Measurements from ENCODE around the gene TMED9. TPM values are rescaled to one million over a fixed set of nuclear protein-coding genes. Genes with fewer than 3 reads are reported as not detected.

TMED9 gene
- total RNA-seq, 4 donors from 2014 or later, result 96.5 to 141 (median 119) TPM

DNA sequence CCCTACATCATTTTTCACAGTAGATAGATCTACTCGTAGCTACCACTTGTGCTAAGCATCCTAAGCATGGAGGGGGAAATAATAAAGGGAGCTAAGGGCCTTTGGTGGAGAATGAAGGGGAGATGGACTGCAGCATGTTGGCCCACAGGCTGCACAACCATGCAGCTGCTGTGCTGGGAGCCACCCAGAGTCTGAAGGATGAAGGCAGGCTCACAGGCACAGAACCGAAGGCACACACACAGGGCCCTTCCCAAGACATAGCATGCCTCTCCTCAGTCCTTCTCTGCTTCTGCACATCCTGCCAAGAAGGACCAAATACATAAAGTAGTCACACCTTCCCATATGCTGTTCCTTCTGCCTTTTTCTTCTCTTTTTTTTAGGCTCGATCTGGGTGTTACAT, 44.3 kb upstream of the TMED9 start:
- intact Hi-C loops (cut with DNase I), result no loop called here
- WGBS, 2 donors, result 61% methylated on average over 3 of the region's 3 CpGs
- H3K27me3 ChIP-seq, result no peaks in the 10 kb centered on the region
- no peak for DNase-seq
- H3K4me1 ChIP-seq, result peaks cover 34 to 98% (median 50%) of the 10 kb centered on the region in 3 donors
- peak overlapping the region in 3 of 4 donors; percentile 46 to 57 (median 55) for H3K27ac ChIP-seq
- TF ChIP-seq POLR2A (IDR thresholded peaks at IDR 0.05), result no peak
- TF ChIP-seq CTCF (IDR thresholded peaks at IDR 0.05), result no peak
- H3K4me3 ChIP-seq, result no peak overlapping the region
- peaks cover 0 to 27% (median 0%) of the 10 kb centered on the region in 3 donors for H3K36me3 ChIP-seq
- H3K9me3 ChIP-seq, result no peaks in the 10 kb centered on the region

- Histone ChIP-seq H3K9me3 (no peaks in the 10 kb centered on the region), H3K4me3 (no peak overlapping the region), H3K36me3 (peaks cover 0 to 23% (median 0%) of the 10 kb centered on the region in 3 donors), H3K27ac (peak overlapping the region in 3 of 4 donors; percentile 14 to 57 (median 46)), H3K27me3 (no peaks in the 10 kb centered on the region), H3K4me1 (peaks cover 41 to 98% (median 53%) of the 10 kb centered on the region in 3 donors)
- WGBS, 2 donors, result 29 to 55% methylated on average over 1 of the region's 1 CpG
- TF ChIP-seq POLR2A (IDR thresholded peaks at IDR 0.05) (no peak), CTCF (IDR thresholded peaks at IDR 0.05) (no peak)
- intact Hi-C loops (cut with DNase I), result no loop called here
- no peak for DNase-seq
Observed at GRCh38 chr5:177548495-177548894, 43.5 kb upstream of the TMED9 start.

DNA sequence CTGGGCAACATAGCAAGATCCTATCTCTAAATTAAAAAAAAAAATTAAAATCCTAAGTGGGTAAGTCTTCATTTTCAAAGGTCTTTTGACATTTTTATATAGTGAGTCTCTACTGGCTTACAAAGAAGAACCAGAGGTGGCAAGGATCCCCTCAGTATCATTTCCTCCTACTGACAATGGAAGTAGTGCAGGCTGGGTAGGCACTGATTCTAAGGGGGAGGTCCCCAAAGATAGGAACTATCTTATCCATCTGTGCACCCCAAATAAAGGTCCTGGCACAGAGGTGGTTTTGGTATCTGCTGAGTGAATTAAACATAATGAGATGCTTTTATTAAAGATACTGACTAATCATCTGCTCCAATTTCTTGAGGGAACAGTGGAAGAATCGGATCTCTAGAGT, 41.9 kb upstream of the TMED9 start:
- intact Hi-C loops (cut with DNase I), result no loop called here
- DNase-seq, result no peak
- TF ChIP-seq POLR2A (IDR thresholded peaks at IDR 0.05), result no peak
- no peak for TF ChIP-seq CTCF (IDR thresholded peaks at IDR 0.05)
- H3K9me3 ChIP-seq, result no peaks in the 10 kb centered on the region
- no peak overlapping the region for H3K27ac ChIP-seq
- no peaks in the 10 kb centered on the region for H3K27me3 ChIP-seq
- peaks cover 40 to 91% (median 48%) of the 10 kb centered on the region in 3 donors for H3K4me1 ChIP-seq
- peaks cover 0 to 23% (median 0%) of the 10 kb centered on the region in 3 donors for H3K36me3 ChIP-seq
- H3K4me3 ChIP-seq, result no peak overlapping the region
- 75 to 93% methylated on average over 1 of the region's 1 CpG for WGBS, 2 donors

DNA sequence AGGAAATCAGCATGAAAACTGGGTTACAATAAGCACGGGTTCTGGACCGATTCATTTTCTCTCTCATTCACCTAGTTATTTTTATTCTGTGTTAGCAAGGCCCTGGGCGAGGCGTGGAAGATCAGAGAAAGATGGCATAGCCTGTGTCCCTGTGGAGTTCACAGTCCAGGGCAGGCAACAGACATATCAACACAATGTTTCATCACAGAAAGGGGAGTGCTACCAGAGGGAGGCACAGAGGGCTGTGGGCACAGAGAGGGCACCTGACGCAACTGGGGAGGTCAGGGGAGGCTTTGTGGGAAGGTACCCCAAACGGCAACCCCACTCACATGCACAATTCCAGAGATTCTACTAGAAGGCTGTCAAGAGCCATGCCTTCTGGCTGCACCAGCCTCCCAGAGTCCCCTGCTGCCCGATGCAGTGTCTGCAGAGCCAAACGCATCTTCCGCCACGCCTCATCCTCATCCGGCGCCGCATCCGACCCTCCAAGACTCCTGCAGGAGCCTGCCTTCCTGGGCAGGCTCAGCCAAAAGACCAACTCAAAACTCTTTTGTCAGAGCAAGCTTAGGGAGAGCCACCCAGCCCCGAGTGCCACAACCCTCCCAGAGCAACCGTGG, 39.1 kb upstream of the TMED9 start:
- H3K36me3 ChIP-seq, result peaks cover 0 to 23% (median 0%) of the 10 kb centered on the region in 3 donors
- no peaks in the 10 kb centered on the region for H3K27me3 ChIP-seq
- H3K27ac ChIP-seq, result peak overlapping the region; percentile 91 to 95 (median 92)
- TF ChIP-seq POLR2A (IDR thresholded peaks at IDR 0.05), result no peak
- no peak for TF ChIP-seq CTCF (IDR thresholded peaks at IDR 0.05)
- peak overlapping the region; percentile 83 to 97 (median 90) for H3K4me3 ChIP-seq
- H3K4me1 ChIP-seq, result peaks cover 21 to 68% (median 24%) of the 10 kb centered on the region in 3 donors
- H3K9me3 ChIP-seq, result no peaks in the 10 kb centered on the region
- no peak for DNase-seq
- intact Hi-C loops (cut with DNase I), result no loop called here
- WGBS, 2 donors, result 43 to 52% methylated on average over 9 to 16 of the region's 16 CpGs

GRCh38 chr5:177553671-177554429, 38.2 kb upstream of the TMED9 start:
- TF ChIP-seq POLR2A (IDR thresholded peaks at IDR 0.05) (no peak), CTCF (IDR thresholded peaks at IDR 0.05) (no peak)
- Histone ChIP-seq H3K4me1 (peaks cover 14 to 63% (median 15%) of the 10 kb centered on the region in 3 donors), H3K27me3 (no peaks in the 10 kb centered on the region), H3K9me3 (no peaks in the 10 kb centered on the region), H3K4me3 (peak overlapping the region; percentile 83 to 97 (median 90)), H3K36me3 (peaks cover 0 to 23% (median 0%) of the 10 kb centered on the region in 3 donors), H3K27ac (peak overlapping the region; percentile 91 to 95 (median 92))
- WGBS, 2 donors, result no CpG with 5 or more reads among the region's 72 CpGs
- intact Hi-C loops (cut with DNase I), result no loop called here
- DNase-seq, result no peak
